MG63 (cell line): ENCODE measurements around the gene TOPBP1. TPM values are rescaled to one million over a fixed set of nuclear protein-coding genes. Genes with fewer than 3 reads are reported as not detected.
"Not testable (repeated sequence)": the region's sequence is repeated elsewhere in the genome, so short reads cannot be mapped to it uniquely, and the experiment has no call there.

ENCODE experiments used
- DNase-seq: peaks from one replicate; pipeline ENCODE4 v3.0.0-alpha.2; 2020
- H3K27me3 ChIP-seq: fragments of 250-450 bp; sonication (Bioruptor Pico); 2 replicates; pipeline ENCODE4 v1.5.1; 2020; ENCODE audit warnings: mild to moderate bottlenecking, moderate library complexity
- H3K36me3 ChIP-seq: fragments of 250-450 bp; sonication (Bioruptor Pico); 2 replicates; pipeline ENCODE4 v1.5.1; 2020; ENCODE audit warnings: mild to moderate bottlenecking, moderate library complexity
- H3K4me3 ChIP-seq: fragments of 250-450 bp; sonication (Bioruptor Pico); 2 replicates; pipeline ENCODE4 v1.5.1; 2020; ENCODE audit warnings: mild to moderate bottlenecking, moderate library complexity
- H3K9me3 ChIP-seq: fragments of 250-450 bp; sonication (Bioruptor Pico); 2 replicates; pipeline ENCODE4 v1.5.1; 2020; ENCODE audit warnings: mild to moderate bottlenecking, moderate library complexity
- total RNA-seq: library from RNA; depleted of rRNA; stranded (reverse); fragments of >200 nt; shearing (Covaris generic); gene quantifications from 2 replicates; pipeline ENCODE4 v1.2.3, GENCODE V29; 2014; ENCODE audit warnings: low replicate concordance

The TOPBP1 gene
- total RNA-seq, 1 experiment from 2014 or later: 52.2 TPM

DNA sequence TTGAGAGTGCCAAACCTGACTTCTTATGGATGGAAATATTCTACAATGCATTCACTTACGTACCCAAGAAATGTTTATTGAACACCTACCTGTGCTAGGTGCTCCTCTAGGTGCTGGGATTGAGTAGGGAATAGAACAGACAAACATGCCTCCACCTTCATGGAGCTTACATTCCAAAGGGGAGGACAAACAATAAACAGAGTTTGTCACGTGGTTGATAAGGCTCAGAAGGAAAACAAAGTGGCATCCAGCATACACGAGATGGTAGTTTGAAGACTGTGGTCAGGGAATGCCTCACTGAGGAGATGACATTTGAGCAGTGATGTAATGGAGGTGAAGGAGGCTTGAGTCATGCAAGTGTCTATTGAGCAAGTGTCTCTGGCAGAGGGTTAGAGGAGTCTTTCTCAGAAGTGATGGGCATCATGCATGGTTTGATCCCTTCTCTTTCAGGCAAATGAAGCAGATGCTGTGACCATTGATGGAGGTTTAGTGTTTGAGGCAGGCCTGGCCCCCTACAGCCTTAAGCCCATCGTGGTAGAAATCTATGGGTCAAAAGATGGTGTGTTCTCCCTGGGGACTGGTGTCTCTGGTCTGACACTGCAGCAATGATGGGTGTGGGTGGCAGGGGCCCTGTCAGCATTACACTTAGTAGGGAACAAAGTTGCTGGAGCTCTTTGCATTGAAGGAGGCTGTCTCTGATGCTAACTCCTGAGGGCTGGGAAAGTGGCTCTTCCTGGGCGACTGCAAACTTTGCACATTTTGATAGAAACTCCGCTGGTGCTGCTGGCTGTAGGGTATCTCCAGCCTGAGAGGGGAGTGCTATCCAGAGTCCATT lies 29.7 kb upstream of the TOPBP1 start:
- Histone ChIP-seq H3K9me3 (no peaks in the 10 kb centered on the region), H3K27me3 (no peaks in the 10 kb centered on the region), H3K36me3 (no peaks in the 10 kb centered on the region), H3K4me3 (no peak overlapping the region)
- DNase-seq: no peak

DNA sequence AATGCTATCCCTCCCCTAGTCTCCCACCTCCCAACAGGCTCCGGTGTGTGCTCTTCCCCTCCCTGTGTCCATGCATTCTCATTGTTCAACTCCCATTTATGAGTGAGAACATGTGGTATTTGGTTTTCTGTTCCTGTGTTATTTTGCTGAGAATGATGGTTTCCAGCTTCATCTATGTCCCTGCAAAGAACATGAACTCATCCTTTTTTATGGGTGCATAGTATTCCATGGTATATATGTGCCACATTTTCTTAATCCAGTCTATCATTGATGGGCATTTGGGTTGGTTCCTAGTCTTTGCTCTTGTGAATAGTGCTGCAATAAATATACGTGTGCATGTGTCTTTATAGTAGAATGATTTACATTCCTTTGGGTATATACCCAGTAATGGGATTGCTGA lies 16.3 kb upstream of the TOPBP1 start:
- peaks cover 19% of the 10 kb centered on the region; the same call in 1 of the 2 replicates for H3K27me3 ChIP-seq
- H3K4me3 ChIP-seq, H3K9me3 ChIP-seq, DNase-seq, H3K36me3 ChIP-seq: not testable (repeated sequence)

DNA sequence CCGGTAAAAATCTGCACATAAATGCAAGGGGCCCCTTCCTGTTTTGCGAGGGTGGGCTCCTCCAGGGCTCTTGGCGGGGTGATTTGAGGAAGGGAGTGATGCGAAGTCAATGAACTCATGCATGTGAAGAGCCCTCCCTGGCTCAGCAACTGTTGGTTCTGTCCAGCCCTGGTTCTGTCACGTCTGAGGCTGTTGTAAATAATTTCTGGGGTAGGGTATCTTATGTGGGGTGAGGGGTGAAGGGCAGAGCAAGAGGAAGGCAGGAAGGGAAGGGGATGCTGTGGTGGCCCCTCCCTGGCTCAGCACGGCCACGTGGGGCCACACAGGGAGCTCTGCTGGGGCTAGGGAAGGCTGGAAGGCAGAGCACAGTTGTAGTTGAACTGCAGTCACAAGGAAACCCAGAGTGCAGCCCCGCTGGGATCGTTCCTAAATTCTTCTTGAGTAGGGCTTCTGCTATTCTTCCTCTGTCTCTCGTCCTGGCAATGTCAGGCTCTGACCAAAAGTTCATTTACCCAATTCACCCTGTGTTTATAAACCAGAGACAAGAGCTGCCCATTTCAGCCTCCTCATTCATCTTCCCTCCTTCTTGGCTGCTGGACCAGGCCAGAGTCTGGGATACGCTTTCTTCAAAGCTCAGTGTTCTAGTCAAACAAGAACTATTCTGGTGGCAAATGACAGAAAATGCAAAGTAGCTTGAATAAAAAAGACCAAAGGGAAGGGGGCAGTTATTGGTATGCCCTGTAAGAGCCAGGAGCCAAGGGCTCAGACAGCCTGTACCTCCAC lies 14.8 kb upstream of the TOPBP1 start:
- no peak overlapping the region for H3K4me3 ChIP-seq
- H3K27me3 ChIP-seq: peaks cover 19% of the 10 kb centered on the region; the same call in 1 of the 2 replicates
- no peaks in the 10 kb centered on the region for H3K36me3 ChIP-seq
- no peaks in the 10 kb centered on the region for H3K9me3 ChIP-seq
- no peak for DNase-seq

DNA sequence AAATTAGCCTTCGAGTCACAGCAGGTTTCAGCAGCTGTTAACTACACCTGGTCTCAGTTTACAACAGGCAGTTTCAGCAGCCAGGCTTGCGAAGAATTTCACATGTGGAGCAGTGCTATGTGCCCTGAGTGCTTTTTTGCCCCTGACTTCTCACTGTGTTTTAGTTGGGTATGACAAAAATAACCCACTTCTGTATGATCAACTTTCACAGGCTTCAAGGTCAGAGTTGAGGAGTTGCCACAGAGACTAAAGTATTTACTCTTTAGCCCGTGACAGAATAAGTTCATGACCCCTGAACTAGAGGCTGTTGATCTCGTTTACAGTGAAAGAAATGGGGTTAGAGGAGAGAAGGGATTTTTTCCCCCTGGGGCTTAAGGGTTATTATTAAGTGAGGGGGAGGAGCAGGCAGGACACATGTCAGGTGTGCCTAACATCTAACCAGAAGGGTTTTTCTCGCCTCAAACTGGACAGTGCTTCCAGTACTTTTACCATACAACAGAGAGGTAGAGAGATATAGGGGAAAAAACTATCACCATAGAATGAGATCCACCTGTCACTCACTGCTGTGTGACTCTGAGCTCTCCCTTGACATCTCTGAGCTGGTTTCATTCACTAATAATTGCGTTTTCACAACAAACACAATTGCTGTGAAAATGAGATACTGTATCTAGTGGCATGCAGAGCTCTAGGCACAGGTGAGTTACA lies 14.0 kb upstream of the TOPBP1 start:
- no peak for DNase-seq
- Histone ChIP-seq H3K9me3 (no peaks in the 10 kb centered on the region), H3K27me3 (peaks cover 19% of the 10 kb centered on the region; the same call in 1 of the 2 replicates), H3K36me3 (no peaks in the 10 kb centered on the region), H3K4me3 (no peak overlapping the region)

DNA sequence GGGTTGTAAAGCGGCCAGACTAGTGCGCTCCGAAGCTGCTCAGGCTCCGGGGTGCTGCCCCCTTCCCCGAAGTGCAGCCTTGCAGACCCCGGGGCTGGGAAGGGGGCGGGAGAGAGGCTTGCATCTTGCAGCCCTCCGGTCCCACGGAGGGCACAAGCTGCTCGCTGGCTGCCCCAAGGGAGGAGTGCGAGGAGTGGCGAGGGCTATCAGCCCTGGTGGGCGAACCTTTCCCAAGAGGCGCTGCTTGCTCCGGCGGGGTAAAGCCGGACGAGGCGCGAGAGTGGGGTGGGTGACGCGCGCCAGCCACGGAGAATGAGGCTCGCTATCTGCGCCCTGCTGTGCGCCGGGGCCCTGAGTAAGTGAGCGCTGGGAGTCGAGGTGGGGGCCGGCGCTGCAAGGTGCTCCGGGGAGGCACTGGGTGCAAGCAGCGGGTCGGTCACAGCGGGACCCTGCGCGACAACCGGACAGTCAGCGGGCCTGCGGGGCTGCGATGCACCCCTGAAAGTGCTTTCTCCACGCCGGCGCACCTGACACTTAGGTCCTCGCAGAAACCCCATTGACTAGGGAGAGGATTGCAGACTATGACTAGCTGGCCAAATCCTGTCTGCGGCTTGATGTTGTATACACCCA lies 12.7 kb upstream of the TOPBP1 start:
- H3K27me3 ChIP-seq: peaks cover 19% of the 10 kb centered on the region; the same call in 1 of the 2 replicates
- no peaks in the 10 kb centered on the region for H3K9me3 ChIP-seq
- H3K4me3 ChIP-seq: no peak overlapping the region
- DNase-seq: no peak
- no peaks in the 10 kb centered on the region for H3K36me3 ChIP-seq

DNA sequence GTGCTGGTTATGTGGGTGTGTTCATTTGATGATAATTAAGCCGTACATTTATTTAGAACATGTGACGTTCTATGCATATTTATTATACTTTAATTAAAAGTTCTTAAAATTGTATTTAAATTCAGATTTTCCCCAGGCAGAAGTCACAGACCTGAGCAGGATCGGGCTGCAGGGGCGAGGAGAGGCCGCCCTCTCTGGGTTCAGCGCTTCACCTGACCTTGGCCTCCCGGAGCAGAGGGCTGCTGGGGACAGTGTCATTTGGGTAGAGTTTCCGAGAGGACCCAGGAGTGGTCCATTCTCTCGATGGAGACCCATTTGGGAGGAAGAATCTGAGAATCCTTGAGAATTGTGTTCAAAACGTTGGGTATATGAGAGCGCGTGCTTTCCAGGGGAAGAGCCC lies 12.0 kb upstream of the TOPBP1 start:
- Histone ChIP-seq H3K27me3 (peaks cover 19% of the 10 kb centered on the region; the same call in 1 of the 2 replicates), H3K9me3 (no peaks in the 10 kb centered on the region), H3K36me3 (no peaks in the 10 kb centered on the region), H3K4me3 (no peak overlapping the region)
- no peak for DNase-seq

DNA sequence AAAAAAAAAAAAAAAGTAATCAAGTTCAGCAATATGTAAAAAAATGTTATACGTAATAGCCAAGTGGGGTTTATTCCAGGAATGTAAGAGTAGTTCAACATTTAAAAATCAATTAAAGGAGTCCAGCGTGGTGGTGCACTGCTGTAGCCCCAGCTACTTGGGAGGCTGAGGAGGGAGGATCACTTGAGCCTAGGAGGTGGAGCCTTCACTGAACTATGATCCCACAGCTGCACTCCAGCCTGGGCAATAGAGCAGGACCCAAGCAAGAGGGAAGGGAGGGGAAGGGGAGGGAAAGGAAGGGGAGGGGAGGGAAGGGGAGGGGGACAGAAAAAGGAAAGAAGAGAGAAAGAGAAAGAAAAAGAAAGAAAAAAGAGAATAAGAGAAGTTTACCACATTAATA lies 10.7 kb upstream of the TOPBP1 start:
- DNase-seq: no peak
- peaks cover 19% of the 10 kb centered on the region; the same call in 1 of the 2 replicates for H3K27me3 ChIP-seq
- no peaks in the 10 kb centered on the region for H3K36me3 ChIP-seq
- H3K4me3 ChIP-seq: no peak overlapping the region
- no peaks in the 10 kb centered on the region for H3K9me3 ChIP-seq

DNA sequence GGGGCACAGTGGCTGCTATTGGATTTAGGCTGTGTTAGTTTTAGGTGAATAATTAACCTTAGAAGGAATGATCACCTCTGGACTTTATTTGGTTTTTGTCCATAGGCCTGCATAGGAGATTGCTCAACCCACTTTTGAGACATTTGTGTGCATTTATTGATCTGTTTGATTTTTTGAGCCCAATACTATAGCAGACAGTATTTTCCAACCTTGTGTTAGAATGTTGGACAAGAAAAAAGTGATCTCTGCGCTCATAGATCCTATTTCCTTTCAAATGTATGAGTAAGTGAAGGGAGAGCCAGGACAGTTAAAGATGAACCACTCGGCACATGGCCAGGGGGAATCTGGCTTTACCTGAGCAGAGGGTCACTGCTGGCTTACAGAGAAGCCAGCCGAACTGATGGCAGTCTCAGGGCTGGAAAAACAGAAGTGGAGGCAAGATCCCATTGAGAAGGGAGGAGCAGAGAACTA lies 8.8 kb upstream of the TOPBP1 start:
- Histone ChIP-seq H3K36me3 (no peaks in the 10 kb centered on the region; the same call in 1 of the 2 replicates), H3K27me3 (peaks cover 17% of the 10 kb centered on the region; the same call in 1 of the 2 replicates), H3K9me3 (no peaks in the 10 kb centered on the region), H3K4me3 (no peak overlapping the region)
- no peak for DNase-seq

DNA sequence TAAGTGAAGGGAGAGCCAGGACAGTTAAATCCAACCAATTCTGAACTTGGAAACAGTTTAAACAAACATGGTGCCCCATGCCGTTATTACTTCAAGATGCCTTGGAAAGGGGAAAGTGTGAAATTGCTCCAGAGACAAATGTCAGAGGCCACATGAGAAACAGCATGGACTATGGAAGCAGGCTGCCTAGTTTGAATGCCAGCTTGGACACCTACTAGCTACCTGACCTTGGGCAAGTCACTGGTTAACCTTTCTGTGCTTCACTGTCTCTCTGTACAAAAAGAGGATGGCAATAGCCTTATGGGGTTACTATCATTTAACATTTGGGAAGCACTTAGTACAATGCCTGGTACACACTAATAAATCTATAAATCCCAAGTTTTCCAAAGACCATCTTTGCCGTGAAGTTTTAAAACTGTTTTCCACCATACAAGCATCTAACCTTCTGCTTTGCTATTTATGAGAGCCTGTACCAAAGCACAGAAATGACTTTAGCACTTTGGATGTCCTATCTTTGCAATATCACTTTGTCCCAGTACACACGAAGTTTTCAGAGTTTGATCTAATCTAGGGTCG lies 8.3 kb upstream of the TOPBP1 start:
- no peaks in the 10 kb centered on the region for H3K9me3 ChIP-seq
- H3K4me3 ChIP-seq: no peak overlapping the region
- peaks cover 14% of the 10 kb centered on the region; the same call in 1 of the 2 replicates for H3K27me3 ChIP-seq
- H3K36me3 ChIP-seq: no peaks in the 10 kb centered on the region; the same call in 1 of the 2 replicates
- no peak for DNase-seq

DNA sequence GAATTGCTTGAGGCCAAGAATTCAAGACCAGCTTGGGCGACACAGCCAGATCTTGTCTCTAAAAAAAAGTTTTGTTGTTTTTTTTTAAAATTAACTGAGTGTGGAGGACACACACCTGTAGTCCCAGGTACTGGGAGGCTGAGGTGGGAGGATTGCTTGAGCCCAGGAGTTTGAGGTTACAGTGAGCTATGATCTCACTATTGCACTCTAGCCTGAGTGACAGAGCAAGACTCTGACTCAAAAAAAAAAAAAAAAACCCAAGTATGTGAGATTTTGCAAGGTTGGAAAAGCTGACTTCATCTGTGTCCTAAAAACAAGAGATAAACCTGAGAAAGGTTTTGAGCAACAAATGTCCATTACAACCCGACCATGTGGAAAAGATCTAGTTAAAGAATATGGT lies 5.4 kb upstream of the TOPBP1 start:
- H3K9me3 ChIP-seq: no peaks in the 10 kb centered on the region

DNA sequence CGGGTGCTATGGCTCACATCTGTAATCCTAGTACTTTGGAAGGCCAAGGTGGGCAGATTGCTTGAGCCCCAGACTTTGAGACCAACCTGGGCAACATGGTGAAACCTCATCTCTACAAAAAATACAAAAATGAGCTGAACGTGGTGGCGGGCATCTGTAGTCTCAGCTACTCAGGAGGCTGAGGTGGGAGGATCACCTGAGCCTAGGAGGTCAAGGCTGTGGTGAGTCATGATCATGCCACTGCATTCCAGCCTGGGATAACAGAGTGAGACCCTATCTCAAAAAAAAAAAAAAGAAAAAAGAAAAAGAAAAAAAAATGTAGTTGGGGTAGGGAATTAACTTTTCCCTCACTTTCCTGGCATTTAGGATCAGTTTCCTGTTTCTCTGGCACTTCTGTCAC lies 3.4 kb upstream of the TOPBP1 start:
- H3K9me3 ChIP-seq, DNase-seq, H3K4me3 ChIP-seq, H3K27me3 ChIP-seq: not testable (repeated sequence)
- peaks cover 15% of the 10 kb centered on the region for H3K36me3 ChIP-seq

More for the DNA sequence above, 5.4 kb upstream of the TOPBP1 start:
- Histone ChIP-seq H3K27me3 (no peaks in the 10 kb centered on the region), H3K36me3 (peaks cover 5% of the 10 kb centered on the region), H3K4me3 (no peak overlapping the region)
- no peak for DNase-seq

DNA sequence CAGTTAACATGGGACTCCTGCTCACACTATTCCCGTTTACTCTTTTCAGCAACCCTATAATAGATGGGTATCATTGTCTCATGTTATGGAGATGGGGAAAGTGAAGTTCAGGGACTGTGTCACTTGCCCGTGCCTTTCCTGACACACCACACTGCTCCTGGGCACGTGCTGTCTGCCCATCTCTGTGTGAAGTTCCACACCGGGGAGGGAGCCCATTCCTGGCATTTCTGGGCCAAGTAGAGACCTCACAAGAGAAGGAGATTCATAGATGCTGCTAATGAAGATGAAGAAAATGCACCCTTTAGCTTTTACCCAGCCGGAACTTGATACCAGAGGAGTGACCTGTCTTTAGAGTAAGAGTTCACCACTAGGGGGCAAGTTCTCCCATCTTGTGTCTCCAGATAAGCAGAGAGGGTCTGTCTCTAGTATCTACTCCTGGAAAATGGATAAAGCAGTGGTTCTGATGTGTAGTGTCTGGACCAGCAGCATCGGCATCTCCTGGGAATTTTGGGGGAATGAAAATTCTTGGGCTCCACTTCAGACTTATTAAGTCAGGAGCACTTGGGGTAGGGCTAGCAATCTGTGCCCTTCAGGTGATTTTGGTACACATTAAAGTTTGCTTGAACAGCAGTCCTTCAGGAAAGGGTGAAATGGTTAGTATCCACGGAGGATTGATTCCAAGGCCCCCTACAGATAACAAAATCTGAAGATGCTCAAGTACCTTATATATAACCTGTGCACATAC lies 2.0 kb upstream of the TOPBP1 start:
- H3K36me3 ChIP-seq: peaks cover 27% of the 10 kb centered on the region
- H3K4me3 ChIP-seq: no peak overlapping the region
- H3K9me3 ChIP-seq: no peaks in the 10 kb centered on the region
- peak; percentile 9 for DNase-seq
- no peaks in the 10 kb centered on the region for H3K27me3 ChIP-seq

DNA sequence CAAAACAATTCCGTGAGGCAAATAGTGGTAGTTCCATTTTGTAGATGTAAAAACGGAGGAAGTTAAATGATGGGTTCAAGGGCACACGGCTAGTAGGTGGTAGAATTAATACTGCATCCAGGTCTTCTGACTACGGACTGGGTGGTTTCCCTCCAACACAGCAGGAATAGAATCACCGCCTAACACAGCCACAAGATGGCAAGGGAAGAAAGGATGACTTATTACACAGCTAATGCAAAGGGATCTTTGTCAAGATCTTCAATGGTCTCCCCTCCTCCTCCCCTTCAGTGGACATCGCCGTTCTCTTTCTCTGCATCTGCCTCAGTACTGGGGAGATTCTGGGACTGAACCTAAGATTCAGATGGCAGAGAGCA lies 524 bp upstream of the TOPBP1 start:
- Histone ChIP-seq H3K36me3 (peaks cover 42% of the 10 kb centered on the region), H3K9me3 (no peaks in the 10 kb centered on the region), H3K4me3 (peak overlapping the region; percentile 88), H3K27me3 (no peaks in the 10 kb centered on the region)
- DNase-seq: peak; percentile 37

DNA sequence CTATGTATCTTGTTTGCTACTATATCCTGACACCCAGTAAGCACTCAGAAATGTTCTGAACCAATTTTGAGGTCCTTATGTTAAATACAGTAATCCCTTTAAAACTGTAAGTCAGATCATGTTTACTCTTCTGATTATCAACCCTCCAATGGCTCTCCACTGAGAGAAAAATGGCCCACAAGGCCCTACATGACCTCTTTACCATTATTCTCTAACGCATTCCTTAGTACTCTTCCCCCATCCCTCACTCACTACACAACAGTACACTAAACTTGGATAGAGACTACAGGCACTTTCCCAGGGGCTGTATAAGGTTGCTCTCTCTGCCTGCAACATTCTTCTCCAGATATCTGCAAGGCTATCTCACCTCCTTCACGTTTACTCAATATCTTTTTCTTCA lies 1.9 kb downstream of the TOPBP1 start:
- DNase-seq: no peak
- Histone ChIP-seq H3K9me3 (no peaks in the 10 kb centered on the region), H3K36me3 (peaks cover 64% of the 10 kb centered on the region), H3K4me3 (peak overlapping the region; percentile 88), H3K27me3 (no peaks in the 10 kb centered on the region)

DNA sequence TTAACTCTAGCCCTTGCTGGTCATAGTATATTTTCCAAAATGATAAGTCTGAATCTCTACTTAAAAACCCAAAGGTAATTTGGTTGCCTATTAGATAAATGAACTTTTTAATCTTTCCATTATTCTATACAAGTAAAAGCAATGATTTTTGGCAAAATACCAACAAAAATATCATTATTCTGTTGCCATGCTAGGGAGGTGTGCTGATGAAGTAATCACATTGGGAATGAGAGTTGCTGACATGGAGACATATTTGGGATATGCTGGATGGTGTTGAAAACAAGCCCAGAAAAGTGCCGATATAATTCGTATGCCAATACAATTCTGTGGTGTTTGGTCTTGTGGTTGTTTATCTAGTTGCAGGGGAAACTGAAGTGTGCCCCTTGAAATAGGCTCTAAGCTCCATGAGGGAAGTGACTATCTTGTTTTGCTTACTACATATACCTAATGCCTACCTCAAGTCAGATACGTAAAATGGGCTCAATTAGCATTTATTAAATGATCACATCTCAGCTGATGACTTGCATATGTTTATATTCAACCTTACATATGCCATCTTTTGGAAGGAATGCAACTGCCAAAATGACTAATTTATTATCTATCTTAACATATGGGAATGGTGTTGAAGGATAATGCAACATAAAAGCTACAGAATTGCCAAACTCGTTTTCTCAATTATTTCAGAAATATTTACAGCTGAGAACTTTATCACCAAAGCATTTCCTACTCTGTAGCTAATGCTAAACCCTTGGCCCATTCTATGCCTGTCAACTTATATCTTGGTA lies 5.8 kb downstream of the TOPBP1 start:
- Histone ChIP-seq H3K4me3 (no peak overlapping the region), H3K27me3 (no peaks in the 10 kb centered on the region), H3K9me3 (no peaks in the 10 kb centered on the region), H3K36me3 (peaks cover 89% of the 10 kb centered on the region)
- DNase-seq: no peak
